ENCODE measurements around the gene RNASE2. TPM values are rescaled to one million over a fixed set of nuclear protein-coding genes. Genes with fewer than 3 reads are reported as not detected.
"Not testable (repeated sequence)": the region's sequence is repeated elsewhere in the genome, so short reads cannot be mapped to it uniquely, and the experiment has no call there.

The RNASE2 gene
- total RNA-seq, 1 experiment from 2014 or later, result not detected

GRCh38 chr14:20955538-20955873, 219 bp downstream of the RNASE2 start:
- H3K9me3 ChIP-seq; H3K4me3 Mint-ChIP-seq (ENCODE audit: unreplicated experiment); H3K4me1 Mint-ChIP-seq (ENCODE audit: low read depth, unreplicated experiment); DNase-seq; H3K27me3 ChIP-seq (replicated peaks; ENCODE audit: control insufficient read depth, insufficient read depth, low read length); H3K27ac Mint-ChIP-seq (ENCODE audit: unreplicated experiment); H3K4me3 ChIP-seq (ENCODE audit: low read depth, low read length); CTCF ChIA-PET; POLR2A ChIA-PET; BruUV-seq (replicated peaks); H3K36me3 ChIP-seq (ENCODE audit: control insufficient read depth, insufficient read depth, low read length); H3K36me3 Mint-ChIP-seq (ENCODE audit: insufficient read depth, unreplicated experiment); intact Hi-C loops (cut with micrococcal nuclease; ENCODE audit: unreplicated experiment); H3K4me1 ChIP-seq; H3K9me3 Mint-ChIP-seq (ENCODE audit: unreplicated experiment): not testable (repeated sequence)
- peaks cover 13% of the 10 kb centered on the region for H3K27me3 Mint-ChIP-seq (ENCODE audit: insufficient read depth, unreplicated experiment)

GRCh38 chr14:20956376-20956976, 1.2 kb downstream of the RNASE2 start:
- H3K27ac Mint-ChIP-seq (ENCODE audit: unreplicated experiment), result no peak overlapping the region
- Histone ChIP-seq H3K9me3 (no peaks in the 10 kb centered on the region), H3K27me3 (replicated peaks; ENCODE audit: control insufficient read depth, insufficient read depth, low read length) (no peaks in the 10 kb centered on the region), H3K4me3 (ENCODE audit: low read depth, low read length) (no peak overlapping the region), H3K36me3 (ENCODE audit: control insufficient read depth, insufficient read depth, low read length) (no peaks in the 10 kb centered on the region; the same call in 1 of the 2 replicates), H3K4me1 (no peaks in the 10 kb centered on the region; the same call in 1 of the 2 replicates)
- DNase-seq, result no peak
- H3K27me3 Mint-ChIP-seq (ENCODE audit: insufficient read depth, unreplicated experiment), result peaks cover 13% of the 10 kb centered on the region
- no TSS peak for BruUV-seq (replicated peaks)
- ChIA-PET POLR2A (no interaction called here), CTCF (interaction anchor here (0.6 kb wide), 1 partner anchor 16 kb away, joined by 3 read pairs; no protein-coding TSS in a partner anchor)
- TF ChIP-seq CTCF (IDR thresholded peaks at IDR 0.05; ENCODE audit: insufficient read depth in 1 of 2, low read depth in 1 of 2, low read length in 1 of 2, severe bottlenecking in 1 of 2, unreplicated experiment in 1 of 2), result no peak
- no peaks in the 10 kb centered on the region for H3K36me3 Mint-ChIP-seq (ENCODE audit: insufficient read depth, unreplicated experiment)
- H3K4me3 Mint-ChIP-seq (ENCODE audit: unreplicated experiment), result no peak overlapping the region
- no peaks in the 10 kb centered on the region for H3K9me3 Mint-ChIP-seq (ENCODE audit: unreplicated experiment)
- H3K4me1 Mint-ChIP-seq (ENCODE audit: low read depth, unreplicated experiment), result no peaks in the 10 kb centered on the region
- intact Hi-C loops (cut with micrococcal nuclease; ENCODE audit: unreplicated experiment), result no loop called here

DNA sequence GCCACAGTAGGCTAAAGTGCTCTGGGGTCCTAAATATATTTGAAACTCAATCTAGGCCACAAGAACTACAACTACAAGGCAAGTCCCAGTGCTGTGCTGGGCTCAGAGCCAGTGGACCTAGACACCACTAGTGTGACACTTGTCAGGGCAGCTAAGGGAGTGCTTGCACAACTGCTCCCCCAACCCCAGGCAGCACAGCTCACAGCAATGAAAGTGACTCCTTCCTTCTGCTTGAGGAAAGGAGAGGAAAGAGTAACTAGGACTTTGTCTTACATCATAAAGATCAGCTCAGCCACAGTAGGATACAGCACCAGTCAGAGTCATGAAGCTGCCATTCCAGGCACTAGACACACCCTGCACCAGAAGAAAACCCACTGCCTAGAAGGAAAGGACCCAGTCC, 3.7 kb downstream of the RNASE2 start:
- intact Hi-C loops (cut with micrococcal nuclease; ENCODE audit: unreplicated experiment); POLR2A ChIA-PET; H3K27me3 ChIP-seq (replicated peaks; ENCODE audit: control insufficient read depth, insufficient read depth, low read length): not testable (repeated sequence)

DNA sequence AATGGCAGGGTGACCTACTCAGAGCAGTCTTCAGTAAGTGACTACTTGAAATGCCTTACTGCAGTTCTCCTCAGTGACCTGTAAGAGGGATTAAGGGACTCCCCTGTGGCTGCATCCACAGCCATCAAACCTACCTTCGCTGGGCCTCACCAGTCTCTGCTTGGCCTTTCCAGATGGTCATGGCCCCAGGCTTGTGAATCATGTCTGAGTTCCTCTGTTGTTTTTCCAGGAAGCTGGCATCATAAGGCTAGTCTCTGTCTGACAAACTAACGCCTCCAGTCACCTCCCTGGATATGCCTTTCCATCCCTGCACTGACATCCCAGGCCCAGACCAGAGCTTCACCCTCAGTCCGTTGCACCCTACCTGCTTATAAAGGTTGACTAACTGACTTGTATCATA, 14.0 kb downstream of the RNASE2 start:
- Mint-ChIP-seq H3K27ac (ENCODE audit: unreplicated experiment) (no peak overlapping the region), H3K27me3 (ENCODE audit: insufficient read depth, unreplicated experiment) (peaks cover 11% of the 10 kb centered on the region), H3K36me3 (ENCODE audit: insufficient read depth, unreplicated experiment) (no peaks in the 10 kb centered on the region), H3K4me1 (ENCODE audit: low read depth, unreplicated experiment) (peaks cover 23% of the 10 kb centered on the region), H3K9me3 (ENCODE audit: unreplicated experiment) (no peaks in the 10 kb centered on the region), H3K4me3 (ENCODE audit: unreplicated experiment) (no peak overlapping the region)
- intact Hi-C loops (cut with micrococcal nuclease; ENCODE audit: unreplicated experiment), result no loop called here
- Histone ChIP-seq H3K9me3 (no peaks in the 10 kb centered on the region), H3K36me3 (ENCODE audit: control insufficient read depth, insufficient read depth, low read length) (no peaks in the 10 kb centered on the region), H3K4me3 (ENCODE audit: low read depth, low read length) (no peak overlapping the region), H3K4me1 (peaks cover 21% of the 10 kb centered on the region), H3K27me3 (replicated peaks; ENCODE audit: control insufficient read depth, insufficient read depth, low read length) (no peaks in the 10 kb centered on the region)
- no TSS peak for BruUV-seq (replicated peaks)
- no peak for TF ChIP-seq CTCF (IDR thresholded peaks at IDR 0.05; ENCODE audit: insufficient read depth in 1 of 2, low read depth in 1 of 2, low read length in 1 of 2, severe bottlenecking in 1 of 2, unreplicated experiment in 1 of 2)
- ChIA-PET POLR2A (no interaction called here), CTCF (no interaction called here)
- DNase-seq, result no peak

More for the DNA sequence above, 3.7 kb downstream of the RNASE2 start:
- BruUV-seq (replicated peaks); DNase-seq; H3K4me3 ChIP-seq (ENCODE audit: low read depth, low read length); H3K4me3 Mint-ChIP-seq (ENCODE audit: unreplicated experiment); H3K36me3 ChIP-seq (ENCODE audit: control insufficient read depth, insufficient read depth, low read length); H3K9me3 ChIP-seq; H3K4me1 ChIP-seq; H3K4me1 Mint-ChIP-seq (ENCODE audit: low read depth, unreplicated experiment); H3K36me3 Mint-ChIP-seq (ENCODE audit: insufficient read depth, unreplicated experiment); H3K27ac Mint-ChIP-seq (ENCODE audit: unreplicated experiment); H3K9me3 Mint-ChIP-seq (ENCODE audit: unreplicated experiment): not testable (repeated sequence)
- CTCF ChIA-PET, result interaction anchor here (1.1 kb wide), 1 partner anchor 13 kb away, joined by 3 read pairs; no protein-coding TSS in a partner anchor
- H3K27me3 Mint-ChIP-seq (ENCODE audit: insufficient read depth, unreplicated experiment), result peaks cover 13% of the 10 kb centered on the region
